GF-D8 (cell line): ENCODE measurements around the gene EYS.
"Not testable (repeated sequence)": the region's sequence is repeated elsewhere in the genome, so short reads cannot be mapped to it uniquely, and the experiment has no call there.

Experiments used
- DNase-seq: peaks from one replicate; lab custom pipeline; 2025; lab: John Stamatoyannopoulos, UW

The EYS gene

DNA sequence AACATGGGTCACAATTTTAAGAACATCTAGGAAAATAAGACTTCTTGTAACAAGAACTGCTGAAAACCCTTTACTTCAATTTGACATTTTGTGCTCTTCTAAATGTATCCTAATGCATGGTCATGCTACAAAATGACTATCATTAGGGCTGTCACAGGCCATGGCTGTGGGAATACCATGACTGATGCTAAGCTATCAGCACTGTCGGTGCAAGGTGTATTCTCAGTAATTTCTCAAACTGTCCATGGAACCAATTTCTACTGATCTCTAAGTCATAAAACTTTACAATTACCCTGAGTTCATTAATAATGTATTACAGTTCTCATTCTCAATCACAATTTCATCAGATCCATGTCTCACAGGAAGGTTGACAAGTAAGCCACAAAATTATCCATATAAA lies 625.3 kb downstream of the EYS start:
- no peak for DNase-seq

DNA sequence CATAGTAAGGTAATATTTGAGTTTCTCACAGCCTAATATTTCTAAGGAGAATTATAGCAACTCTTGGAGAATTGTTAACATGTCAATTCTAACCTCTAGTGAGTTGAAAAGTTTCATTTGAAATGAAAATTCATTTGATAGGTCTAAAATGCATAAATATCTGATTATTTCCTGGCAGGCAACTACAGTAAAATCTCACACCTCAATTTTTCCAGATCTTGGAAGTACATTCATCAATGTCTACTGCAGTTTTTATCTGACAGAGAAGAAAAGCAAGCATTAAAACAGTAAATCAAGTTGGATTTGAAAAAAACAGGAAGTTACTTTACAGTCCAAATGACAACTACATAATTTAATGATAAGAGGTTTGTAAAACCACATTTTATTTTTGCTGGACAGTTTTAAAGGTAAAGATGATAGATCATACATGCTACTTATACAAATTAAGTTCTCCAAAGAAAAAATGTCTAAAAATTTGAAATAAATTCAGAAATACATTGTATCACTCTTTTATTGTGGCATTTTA lies 631.3 kb downstream of the EYS start:
- no peak for DNase-seq

DNA sequence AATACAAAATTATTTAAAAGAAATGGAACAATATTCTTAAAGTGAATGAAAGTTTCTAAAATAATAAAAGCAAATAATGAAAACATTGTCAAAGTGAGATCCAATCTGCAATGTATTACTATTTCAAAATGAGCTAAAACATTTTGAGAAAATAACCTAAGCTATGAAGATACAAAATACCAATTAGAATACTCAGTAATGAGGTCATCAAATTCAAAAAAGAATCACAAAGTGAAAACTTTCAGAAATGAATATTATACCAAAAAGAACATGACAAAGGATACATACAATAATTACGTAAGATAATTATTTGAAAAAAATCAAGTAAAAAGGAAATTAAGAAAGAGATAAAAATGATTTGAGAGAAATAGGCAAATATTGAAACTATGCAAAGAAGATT lies 634.5 kb downstream of the EYS start:
- no peak for DNase-seq

DNA sequence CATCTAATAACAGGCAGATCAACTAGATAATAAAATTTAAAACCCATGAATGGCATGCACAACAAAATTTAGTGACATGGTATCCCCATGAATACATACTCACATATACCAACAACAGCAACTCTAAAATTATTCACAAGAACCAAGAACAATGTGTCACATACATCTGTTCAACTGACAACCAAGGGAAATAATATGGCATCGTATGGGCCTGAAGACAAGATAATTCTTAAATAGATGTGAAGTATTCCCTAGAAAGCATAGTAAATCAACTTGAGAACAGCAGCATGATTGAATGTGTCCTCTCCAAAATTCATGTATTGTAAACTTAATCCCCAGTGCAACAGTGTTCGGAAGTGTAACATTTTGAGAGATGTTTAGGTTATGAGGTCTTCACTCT lies 635.5 kb downstream of the EYS start:
- DNase-seq, result no peak

DNA sequence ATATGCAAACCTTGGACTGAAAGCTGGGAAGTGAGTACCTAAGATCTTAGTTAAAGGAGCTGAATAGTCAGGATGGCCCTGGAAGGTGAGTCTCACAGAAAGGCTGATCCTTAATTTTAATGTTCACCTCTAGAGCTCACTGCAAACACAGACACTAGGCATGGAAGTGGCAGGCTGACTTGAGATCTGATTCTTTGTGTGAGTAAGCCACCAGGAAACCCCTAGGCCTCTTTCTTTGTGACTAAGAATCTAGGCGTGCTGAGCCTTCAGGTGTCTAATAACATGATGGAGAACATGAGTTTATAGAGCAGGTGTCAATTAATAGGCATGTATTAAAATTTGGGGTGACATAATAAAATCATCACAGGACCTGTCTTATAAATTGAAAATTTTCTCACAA lies 642.2 kb downstream of the EYS start:
- no peak for DNase-seq

DNA sequence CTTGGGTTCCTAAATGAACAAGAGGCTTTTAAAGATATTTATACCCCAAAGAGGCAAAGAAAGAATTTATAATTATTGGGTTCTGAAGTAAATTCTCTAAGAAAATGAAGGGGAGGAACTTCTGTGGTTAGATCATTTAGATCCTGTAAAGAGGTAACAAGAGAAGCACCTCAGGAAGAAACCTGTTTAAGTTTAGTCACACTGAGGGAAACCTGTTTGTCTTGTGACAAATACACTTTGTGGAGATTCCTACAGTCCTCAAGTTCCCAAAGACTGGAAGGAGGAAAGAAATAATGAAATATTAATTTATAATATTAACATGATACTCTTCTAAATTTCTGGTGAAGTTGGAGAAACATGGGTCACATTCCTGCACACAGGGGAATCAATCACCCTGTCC lies 647.5 kb downstream of the EYS start:
- no peak for DNase-seq

DNA sequence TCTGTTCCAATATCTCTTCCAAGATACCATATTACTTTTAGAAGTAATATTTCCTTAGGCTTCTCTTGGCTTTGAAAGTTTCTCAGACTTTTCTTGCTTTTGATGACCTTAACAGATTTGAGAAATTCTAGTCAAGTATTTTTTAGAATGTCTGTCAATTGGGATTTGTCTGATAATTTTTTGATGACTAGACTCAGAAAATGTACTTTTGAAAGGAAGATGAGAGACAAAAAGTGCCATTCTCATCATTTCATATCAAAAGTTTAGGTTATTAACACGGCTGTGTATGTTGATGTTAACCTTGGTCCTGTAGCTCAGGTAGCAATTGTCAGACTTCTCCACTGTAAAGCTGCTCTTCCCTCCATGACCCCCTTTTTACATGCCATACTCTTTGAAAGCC lies 651.5 kb downstream of the EYS start:
- DNase-seq, result no peak

DNA sequence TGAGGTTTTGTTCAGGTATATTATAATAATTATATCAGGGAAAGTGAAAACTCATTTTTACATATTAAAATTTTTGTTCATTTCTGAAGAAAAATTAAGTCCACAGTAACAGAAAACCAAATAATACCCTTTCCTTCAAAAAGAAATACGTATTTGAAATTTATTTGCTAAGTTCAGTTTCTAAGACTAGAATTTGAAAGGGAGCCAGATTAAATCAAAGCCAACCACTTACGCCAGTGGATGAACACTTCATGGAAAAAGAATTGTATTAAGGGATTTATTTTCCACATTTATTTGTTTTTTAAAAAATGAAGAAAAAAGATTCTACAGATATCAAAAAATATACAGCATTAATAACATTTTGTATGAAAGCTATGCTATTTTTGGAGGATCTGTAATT lies 654.4 kb downstream of the EYS start:
- DNase-seq, result no peak

DNA sequence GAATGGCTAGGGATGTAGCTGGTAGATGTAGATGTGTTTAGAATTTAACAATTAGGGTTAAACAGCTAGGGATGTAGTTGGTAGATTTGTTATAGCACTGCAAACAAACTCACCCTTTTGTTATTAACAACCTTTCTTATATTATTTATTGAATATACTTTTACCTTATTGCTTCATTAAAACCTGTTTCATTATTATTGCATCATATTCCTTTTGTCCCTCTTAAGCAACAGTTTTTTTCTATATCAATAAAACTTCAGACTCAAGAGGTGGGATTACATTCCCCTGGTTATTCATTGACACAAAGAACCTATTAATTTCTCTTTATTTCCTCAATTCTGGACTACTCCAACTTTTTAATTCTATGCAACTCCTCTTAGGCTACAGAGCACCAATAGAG lies 661.2 kb downstream of the EYS start:
- DNase-seq, result no peak

DNA sequence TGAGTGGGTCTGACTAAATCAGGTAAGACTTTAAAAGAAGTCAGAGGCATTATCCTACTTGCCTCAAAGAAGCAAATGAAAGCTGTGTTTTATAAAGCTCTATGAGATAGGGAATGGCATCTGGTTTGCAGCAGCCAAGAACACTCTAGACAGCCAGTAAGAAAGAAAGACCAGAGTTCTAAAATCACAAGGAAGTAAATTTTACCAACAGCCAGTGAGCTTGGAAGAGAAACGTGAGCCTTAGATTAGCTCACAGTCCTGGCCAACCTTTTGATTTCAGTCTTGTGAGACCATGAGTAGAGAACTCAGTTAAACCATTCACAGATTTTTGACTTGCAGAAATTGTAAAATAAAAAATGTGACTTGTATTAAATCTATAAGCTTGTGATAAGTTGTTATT lies 693.0 kb downstream of the EYS start:
- DNase-seq, result no peak

DNA sequence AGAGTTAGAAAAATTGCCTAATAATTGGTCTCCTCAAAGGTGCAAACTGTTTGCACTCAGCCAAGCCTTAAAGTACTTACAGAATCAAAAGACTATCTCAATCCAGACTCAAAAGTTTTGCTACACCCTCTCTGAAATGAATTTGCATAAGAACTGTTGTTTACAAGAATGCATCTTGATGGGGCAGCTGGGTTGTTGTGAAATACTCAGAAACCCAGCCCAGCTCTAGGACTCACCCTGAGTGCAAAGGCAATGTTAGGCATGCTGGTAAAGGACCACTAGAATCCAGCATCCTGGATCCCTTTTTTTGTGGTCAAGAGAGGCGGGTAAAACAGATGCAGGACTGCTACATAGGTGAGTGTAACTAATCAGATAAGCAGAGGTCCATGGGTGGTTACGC lies 700.2 kb downstream of the EYS start:
- DNase-seq, result no peak

DNA sequence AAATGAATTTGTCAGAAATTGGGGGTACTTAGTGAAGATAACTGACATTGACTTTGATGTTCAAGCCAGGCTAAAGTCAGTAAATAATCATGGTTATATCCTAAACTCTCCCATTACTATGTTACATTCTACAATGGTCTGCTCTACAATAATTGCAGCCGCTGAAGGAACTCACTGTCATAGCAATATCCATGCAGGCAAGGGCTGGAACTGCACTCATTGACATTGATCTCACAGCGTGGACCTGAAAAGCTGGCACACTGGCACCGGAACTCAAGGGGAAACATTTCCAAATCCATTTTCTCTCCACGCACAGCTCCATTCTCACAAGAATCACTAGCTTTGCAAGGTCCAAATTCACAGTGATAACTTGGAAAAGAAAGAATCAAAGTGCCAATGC lies 702.7 kb downstream of the EYS start:
- DNase-seq, result no peak

DNA sequence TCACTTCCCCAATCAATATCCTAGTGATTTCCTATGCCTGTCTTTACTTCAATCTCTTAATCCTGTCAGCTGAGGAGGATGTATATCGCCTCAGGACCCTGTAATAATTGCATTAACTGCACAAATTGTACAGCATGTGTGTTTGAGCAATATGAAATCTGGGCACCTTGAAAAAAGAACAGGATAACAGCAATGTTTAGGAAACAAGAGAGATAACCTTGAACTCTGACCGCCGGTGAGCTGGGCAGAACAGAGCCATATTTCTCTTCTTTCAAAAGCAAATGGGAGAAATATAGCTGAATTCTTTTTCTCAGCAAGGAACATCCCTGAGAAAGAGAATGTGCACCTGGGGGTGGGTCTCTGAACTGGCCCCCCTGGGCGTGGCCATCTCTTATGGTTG lies 704.1 kb downstream of the EYS start:
- DNase-seq, result not testable (repeated sequence)

DNA sequence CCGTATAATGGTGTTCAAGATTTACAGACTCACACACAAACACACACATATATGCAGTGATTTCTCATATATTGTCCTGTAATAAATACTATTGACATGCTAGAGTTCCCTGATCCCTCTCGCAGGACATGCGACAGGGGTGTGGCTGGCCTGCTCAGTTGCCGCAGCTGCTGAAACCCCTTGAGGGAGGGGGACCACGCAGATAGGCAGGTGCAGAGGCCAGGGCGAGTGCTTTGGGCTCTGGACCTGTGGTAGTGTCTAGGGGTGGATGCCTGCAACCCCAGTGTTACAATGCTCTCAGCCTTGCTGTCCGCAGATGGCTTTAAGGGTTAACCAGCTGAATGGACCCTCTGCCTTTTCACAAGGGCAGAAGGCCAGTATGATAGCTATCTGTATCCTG lies 706.2 kb downstream of the EYS start:
- DNase-seq, result no peak

DNA sequence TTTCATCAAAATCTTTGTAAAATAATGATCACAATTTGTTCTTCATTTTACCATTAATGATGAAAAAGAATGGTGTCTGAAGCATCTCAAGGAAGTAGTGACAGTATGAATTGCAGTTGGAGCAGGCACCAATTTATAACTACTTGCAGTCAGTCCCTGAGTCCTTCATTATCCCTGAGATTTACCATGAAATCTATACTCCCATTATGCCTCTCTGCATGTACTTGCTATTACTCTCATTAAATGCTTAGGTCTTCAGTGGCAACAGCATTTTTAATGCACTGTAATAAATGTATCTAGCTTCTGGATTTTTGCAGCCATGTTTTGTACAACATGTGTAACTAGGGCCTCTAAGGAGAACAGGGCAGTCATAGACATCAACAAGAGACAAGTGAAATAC lies 708.8 kb downstream of the EYS start:
- no peak for DNase-seq

DNA sequence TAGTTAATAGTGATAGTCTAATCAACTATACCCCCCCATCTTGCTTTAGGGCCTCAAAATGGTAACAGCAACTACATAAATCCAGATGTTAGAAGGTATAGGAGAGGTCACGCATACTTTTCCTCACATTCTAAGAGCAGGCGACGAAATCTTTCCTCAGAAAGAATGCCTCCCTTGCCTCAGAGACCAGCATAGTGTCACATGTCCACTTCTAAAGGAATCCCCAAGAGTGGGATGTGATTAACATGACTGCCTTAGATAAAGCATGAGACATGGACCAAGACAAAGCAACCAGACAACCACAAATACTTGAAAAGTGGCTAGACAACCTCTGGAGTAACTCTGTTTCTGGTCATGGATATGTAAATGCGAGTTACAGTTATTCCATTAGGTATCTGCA lies 710.7 kb downstream of the EYS start:
- no peak for DNase-seq

DNA sequence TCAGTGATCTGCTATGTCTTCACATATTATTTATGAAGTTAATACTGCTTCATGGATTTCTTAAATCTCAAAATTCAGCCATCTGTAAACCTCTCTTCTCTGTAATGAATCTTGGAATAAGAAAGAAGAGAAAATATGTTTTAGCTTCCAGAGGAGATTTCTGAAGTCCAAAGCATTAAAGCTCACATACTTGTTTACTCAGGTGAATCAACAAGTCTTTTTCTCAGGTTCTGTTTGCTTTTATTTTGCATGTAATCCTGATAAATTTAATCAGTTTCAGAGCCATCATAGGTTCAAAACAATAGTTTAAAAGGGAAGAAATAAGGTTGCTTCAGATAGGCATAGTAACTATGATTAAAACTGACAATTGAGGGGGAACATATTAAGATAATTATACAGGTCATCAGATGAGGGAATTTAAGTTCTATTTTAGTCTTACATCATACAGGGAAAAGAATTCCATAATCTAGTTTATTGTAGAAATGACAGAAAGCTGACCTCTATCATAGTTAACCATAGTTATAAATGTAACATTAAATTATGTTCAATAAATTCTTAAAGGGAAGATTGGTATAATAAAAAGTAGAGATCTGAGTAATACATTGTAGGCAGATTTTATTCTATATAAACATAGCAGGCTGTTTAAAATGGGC lies 716.2 kb downstream of the EYS start:
- no peak for DNase-seq

DNA sequence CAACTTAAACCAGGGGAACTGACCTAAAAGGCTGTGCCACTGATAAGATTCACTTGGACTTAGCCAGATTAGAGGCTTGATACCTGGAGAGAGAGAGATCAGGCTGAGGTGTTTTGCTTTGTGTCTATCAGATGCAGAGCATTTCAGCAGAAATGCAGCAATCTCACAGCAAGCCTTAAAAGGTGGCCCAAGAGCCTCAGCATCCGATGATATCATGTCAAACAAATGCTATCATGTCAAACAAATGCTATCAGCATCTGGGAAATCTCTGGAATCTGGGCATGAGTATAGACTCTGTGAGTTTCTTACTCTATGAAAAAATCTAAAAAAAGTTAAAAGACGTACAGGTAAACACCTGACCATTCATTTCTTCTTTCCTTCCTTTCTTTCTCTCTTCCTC lies 718.9 kb downstream of the EYS start:
- no peak for DNase-seq

DNA sequence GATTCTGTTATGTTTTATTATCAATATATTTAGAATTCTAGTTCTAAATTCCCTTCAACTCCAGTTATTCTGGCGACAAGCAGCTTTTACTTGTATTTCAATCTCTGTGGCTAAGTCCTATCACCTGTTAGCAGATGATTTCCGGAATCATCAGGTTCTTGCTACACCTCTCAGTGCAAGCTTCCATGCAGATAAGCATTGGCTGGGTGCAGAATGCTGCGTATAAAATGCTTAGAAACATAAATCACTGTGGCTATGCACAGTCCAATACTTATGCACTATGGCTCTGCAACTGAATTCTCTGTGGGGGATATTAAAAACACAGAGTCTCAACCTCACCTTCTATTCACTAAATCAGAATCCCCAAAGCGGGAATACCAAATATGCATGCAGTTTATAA lies 720.0 kb downstream of the EYS start:
- no peak for DNase-seq

DNA sequence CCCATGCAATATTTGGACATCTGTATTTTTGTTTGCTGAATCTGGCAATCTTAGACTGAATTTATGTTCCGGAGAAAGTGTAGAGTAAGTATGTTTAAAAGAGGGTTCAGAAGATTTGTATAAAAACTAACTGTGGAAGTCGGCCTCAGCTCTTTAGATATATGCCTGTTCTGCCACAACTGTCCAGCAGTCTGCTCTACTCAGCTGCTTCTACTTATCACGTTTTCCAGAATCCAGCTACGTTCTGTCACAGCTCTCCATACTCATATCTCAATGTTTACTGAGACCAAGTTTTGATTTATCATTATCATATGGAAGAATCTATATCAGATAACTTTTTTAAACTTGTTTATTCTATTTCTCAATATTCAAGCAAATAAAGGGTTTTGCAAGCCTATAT lies 721.3 kb downstream of the EYS start:
- DNase-seq, result no peak

DNA sequence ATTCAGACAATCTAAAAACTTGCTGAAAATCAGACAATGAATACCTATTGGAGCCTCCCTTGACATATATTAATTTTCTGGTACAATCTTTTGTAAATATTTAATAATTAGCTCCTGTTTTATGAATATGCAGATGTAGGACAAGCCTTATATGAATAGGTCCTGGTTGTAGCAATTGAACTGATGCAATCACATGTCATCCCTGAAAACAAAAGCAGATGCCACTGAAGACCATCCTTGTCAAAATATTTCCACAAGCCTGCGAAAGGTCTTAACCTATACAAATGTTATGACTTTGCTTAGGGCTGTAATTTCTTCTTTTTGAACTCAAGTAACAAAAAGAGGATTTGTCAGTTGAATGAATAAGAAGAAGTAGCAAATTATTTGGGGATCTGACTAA lies 722.1 kb downstream of the EYS start:
- DNase-seq, result no peak

DNA sequence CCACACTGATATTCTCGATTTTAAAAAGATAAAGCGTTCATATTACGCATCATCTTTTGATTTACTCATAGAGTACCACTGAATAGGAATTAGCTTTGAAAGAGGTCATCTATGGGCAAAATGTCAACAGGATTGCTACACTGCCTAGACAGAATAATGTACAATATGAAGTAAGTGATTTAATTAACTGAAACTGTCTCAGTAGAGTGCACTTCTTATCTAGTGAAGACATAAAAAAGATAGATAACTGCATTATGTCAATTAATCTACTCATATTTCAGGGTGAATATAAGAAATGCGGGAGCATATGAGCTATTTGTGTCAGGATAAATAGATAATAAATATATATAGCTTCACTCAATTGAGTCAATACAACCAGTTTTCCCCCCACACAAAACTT lies 723.9 kb downstream of the EYS start:
- no peak for DNase-seq

DNA sequence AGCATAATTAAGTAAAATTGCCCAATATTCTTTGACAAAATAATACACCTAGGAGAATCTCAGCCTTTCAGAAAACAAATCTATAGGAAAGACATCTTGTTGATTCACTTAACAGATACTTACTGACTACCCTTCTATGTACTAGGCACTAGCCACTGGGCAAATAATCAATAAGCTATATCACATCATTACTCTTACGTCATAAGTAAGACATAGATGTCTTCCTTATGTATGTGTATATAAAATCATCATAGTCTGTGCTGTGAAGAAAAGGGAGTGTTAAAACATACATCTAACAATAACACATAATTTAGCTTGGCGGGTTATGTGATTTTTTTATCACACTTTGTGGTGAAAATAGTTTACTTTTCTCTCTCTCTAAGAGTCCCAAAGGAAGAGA lies 733.9 kb downstream of the EYS start:
- DNase-seq, result no peak

DNA sequence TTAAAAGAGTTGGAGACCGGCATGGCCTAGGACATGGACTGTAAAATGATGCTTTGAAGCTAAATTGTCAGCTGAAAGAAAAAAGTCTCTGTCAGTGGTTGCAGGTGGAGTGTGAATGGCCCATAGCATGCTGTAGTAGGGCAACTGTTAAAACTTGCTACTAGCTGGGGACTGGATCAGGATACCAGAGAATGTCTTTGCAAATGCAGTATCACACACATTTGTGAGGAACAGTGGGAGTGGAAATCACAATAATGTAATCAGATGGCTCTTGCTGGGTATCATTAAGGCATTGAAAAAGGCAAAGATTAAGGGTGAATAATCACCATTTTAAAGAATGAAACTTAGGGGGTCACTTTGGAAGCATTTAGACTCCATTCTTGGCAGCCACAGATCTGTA lies 737.9 kb downstream of the EYS start:
- DNase-seq, result no peak

DNA sequence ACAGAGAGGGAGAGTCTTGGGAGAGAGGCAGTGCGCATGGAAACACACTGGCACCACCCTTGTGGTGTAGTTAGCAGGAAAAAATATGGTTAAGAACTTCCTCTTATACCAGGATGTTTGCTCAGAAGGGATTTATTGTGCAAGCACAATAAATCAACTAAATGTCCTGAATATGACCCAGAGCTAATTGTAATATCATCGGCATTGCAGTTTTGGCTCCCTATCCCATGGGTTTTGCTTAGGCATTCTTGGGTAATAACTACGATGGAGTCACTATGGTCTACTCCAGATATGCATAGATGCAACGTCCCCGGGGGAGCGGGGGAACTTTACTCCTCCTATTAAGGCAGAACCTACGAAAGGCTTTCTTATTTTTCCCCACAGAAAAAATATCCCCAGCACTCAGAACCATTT lies 751.6 kb downstream of the EYS start:
- peak; percentile 39 for DNase-seq
